Upper lobe of left lung (tissue), 6 donors: ENCODE results near the gene NCAM2. TPM values are rescaled to one million over a fixed set of nuclear protein-coding genes. Genes with fewer than 3 reads are reported as not detected.

ENCODE experiments used
- ATAC-seq, 2 donors: fragments of 200-7000 bp; cut with Tn5 transposase; one replicate each; pipeline ENCODE4 v1.9.1; 2022; ENCODE audit warnings: mild to moderate bottlenecking in 2 of 2, moderate library complexity in 2 of 2; ENCODE audit not compliant: low FRiP score in 2 of 2
- DNase-seq, 2 donors: peaks; one replicate each; pipeline ENCODE4 v3.0.0-alpha.2; 2019 to 2020
- H3K27ac ChIP-seq, 4 donors: fragments of 200-600 bp; sonication (generic); one replicate each; pipeline ENCODE4 v1.5.1; 2016 to 2019
- H3K27me3 ChIP-seq, 4 donors: fragments of 200-600 bp; sonication (generic); one replicate each; pipeline ENCODE4 v1.5.1; 2017 to 2019
- H3K36me3 ChIP-seq, 4 donors: fragments of 200-600 bp; sonication (generic); one replicate each; pipeline ENCODE4 v1.5.1; 2016 to 2019
- H3K4me1 ChIP-seq, 4 donors: fragments of 200-600 bp; sonication (generic); one replicate each; pipeline ENCODE4 v1.5.1; 2018 to 2019
- H3K4me3 ChIP-seq, 4 donors: fragments of 200-600 bp; sonication (generic); one replicate each; pipeline ENCODE4 v1.5.1; 2017 to 2019; ENCODE audit warnings: mild to moderate bottlenecking in 2 of 4, moderate library complexity in 1 of 4
- H3K9me3 ChIP-seq, 4 donors: fragments of 200-600 bp; sonication (generic); one replicate each; pipeline ENCODE4 v1.5.1; 2018 to 2019
- CTCF ChIP-seq, 6 experiments: fragments of 450-650 bp in 4 of 6; fragments of 200-600 bp in 2 of 6; sonication (generic) in 2 of 6; IDR thresholded peaks; one replicate each; pipeline ENCODE4 v1.5.1; 2016 to 2019; ENCODE audit warnings: antibody characterized with exemption in 6 of 6
- EP300 ChIP-seq, 4 donors: sonication (generic); formaldehyde crosslinking; IDR thresholded peaks; one replicate each; pipeline ENCODE4 v1.5.1; 2017; ENCODE audit warnings: antibody characterized with exemption in 4 of 4, control low read depth in 2 of 4
- POLR2A ChIP-seq, 4 donors: fragments of 450-650 bp; IDR thresholded peaks; one replicate each; pipeline ENCODE4 v1.5.1; 2016 to 2017; ENCODE audit warnings: antibody characterized with exemption in 4 of 4, mild to moderate bottlenecking in 2 of 4
- POLR2AphosphoS5 ChIP-seq, 2 donors: sonication (generic); formaldehyde crosslinking; IDR thresholded peaks; one replicate each; pipeline ENCODE4 v1.5.1; 2017; ENCODE audit warnings: antibody characterized with exemption in 2 of 2
- WGBS, 2 donors: methylation state at CpG; one replicate each; pipeline ENCODE4 v1.1.5; 2017 to 2018; 5-methylcytosine and 5-hydroxymethylcytosine counted together
- total RNA-seq, 6 donors: library from RNA; depleted of rRNA in 4 of 6; stranded (reverse); fragments of >200 nt in 4 of 6; gene quantifications; one replicate each; pipeline versions ENCODE4 v1.1.0 to v1.2.1, GENCODE V29; 2016 to 2021
- donor health status: DM: no; HTN: no; CAD: no; lungs with moderate emphysema.
- donor health status: DM: no; HTN: yes; CAD: no; lungs with severe emphysema.

NCAM2 gene
- total RNA-seq, 6 donors from 2014 or later: 2.0 to 8.6 (median 2.9) TPM

GRCh38 chr21:21268885-21269284, 270.7 kb downstream of the NCAM2 start:
- Histone ChIP-seq H3K9me3 (no peaks in the 10 kb centered on the region), H3K4me1 (no peaks in the 10 kb centered on the region), H3K27ac (no peak overlapping the region), H3K36me3 (no peaks in the 10 kb centered on the region), H3K27me3 (no peaks in the 10 kb centered on the region), H3K4me3 (no peak overlapping the region)
- ATAC-seq (no peak), DNase-seq (no peak)
- no peak for TF ChIP-seq EP300 (IDR thresholded peaks at IDR 0.05)
- TF ChIP-seq POLR2AphosphoS5 (IDR thresholded peaks at IDR 0.05): no peak
- no peak for TF ChIP-seq CTCF (IDR thresholded peaks at IDR 0.05)
- no peak for TF ChIP-seq POLR2A (IDR thresholded peaks at IDR 0.05)

GRCh38 chr21:21279193-21279901, 281.1 kb downstream of the NCAM2 start:
- Histone ChIP-seq H3K27me3 (no peaks in the 10 kb centered on the region), H3K36me3 (no peaks in the 10 kb centered on the region), H3K9me3 (no peaks in the 10 kb centered on the region), H3K4me3 (no peak overlapping the region), H3K4me1 (no peaks in the 10 kb centered on the region), H3K27ac (no peak overlapping the region)
- ATAC-seq (no peak), DNase-seq (no peak)
- TF ChIP-seq POLR2AphosphoS5 (IDR thresholded peaks at IDR 0.05) (no peak), EP300 (IDR thresholded peaks at IDR 0.05) (no peak), POLR2A (IDR thresholded peaks at IDR 0.05) (no peak), CTCF (IDR thresholded peaks at IDR 0.05) (no peak)
- WGBS, 2 donors: 85 to 91% methylated on average over 13 of the region's 13 CpGs

- H3K4me1 ChIP-seq: no peaks in the 10 kb centered on the region
- H3K27ac ChIP-seq: no peak overlapping the region
- no peaks in the 10 kb centered on the region for H3K27me3 ChIP-seq
- H3K4me3 ChIP-seq: no peak overlapping the region
- TF ChIP-seq EP300 (IDR thresholded peaks at IDR 0.05) (no peak), CTCF (IDR thresholded peaks at IDR 0.05) (no peak), POLR2A (IDR thresholded peaks at IDR 0.05) (no peak), POLR2AphosphoS5 (IDR thresholded peaks at IDR 0.05) (no peak)
- H3K36me3 ChIP-seq: no peaks in the 10 kb centered on the region
- H3K9me3 ChIP-seq: no peaks in the 10 kb centered on the region
- WGBS, 2 donors: 84 to 89% methylated on average over 2 of the region's 2 CpGs
- no peak for DNase-seq
- no peak for ATAC-seq
These were observed 285.6 kb downstream of the NCAM2 start for GRCh38 chr21:21283810-21284209.

GRCh38 chr21:21286170-21286798, 288.1 kb downstream of the NCAM2 start:
- 54 to 66% methylated on average over 4 of the region's 4 CpGs for WGBS, 2 donors
- H3K9me3 ChIP-seq: no peaks in the 10 kb centered on the region
- no peak for TF ChIP-seq POLR2A (IDR thresholded peaks at IDR 0.05)
- no peak for ATAC-seq
- H3K4me3 ChIP-seq: no peak overlapping the region
- H3K27ac ChIP-seq: no peak overlapping the region
- no peaks in the 10 kb centered on the region for H3K4me1 ChIP-seq
- H3K36me3 ChIP-seq: no peaks in the 10 kb centered on the region
- H3K27me3 ChIP-seq: no peaks in the 10 kb centered on the region
- DNase-seq: no peak

- Histone ChIP-seq H3K36me3 (no peaks in the 10 kb centered on the region), H3K27me3 (no peaks in the 10 kb centered on the region), H3K27ac (no peak overlapping the region), H3K9me3 (no peaks in the 10 kb centered on the region), H3K4me1 (no peaks in the 10 kb centered on the region), H3K4me3 (no peak overlapping the region)
- 79 to 86% methylated on average over 4 of the region's 4 CpGs for WGBS, 2 donors
- DNase-seq: no peak
- TF ChIP-seq EP300 (IDR thresholded peaks at IDR 0.05) (no peak), POLR2AphosphoS5 (IDR thresholded peaks at IDR 0.05) (no peak), CTCF (IDR thresholded peaks at IDR 0.05) (no peak), POLR2A (IDR thresholded peaks at IDR 0.05) (no peak)
- no peak for ATAC-seq
These were observed 292.5 kb downstream of the NCAM2 start for GRCh38 chr21:21290751-21291150.
